ENCODE results near the gene ZNF883. TPM values are rescaled to one million over a fixed set of nuclear protein-coding genes. Genes with fewer than 3 reads are reported as not detected.
A peak's percentile ranks its signal among the peaks of the same experiment; 100 is the strongest.

Gene ZNF883
- total and polyA plus RNA-seq, 4 donors = 1.0 to 2.1 (median 1.7) TPM

DNA sequence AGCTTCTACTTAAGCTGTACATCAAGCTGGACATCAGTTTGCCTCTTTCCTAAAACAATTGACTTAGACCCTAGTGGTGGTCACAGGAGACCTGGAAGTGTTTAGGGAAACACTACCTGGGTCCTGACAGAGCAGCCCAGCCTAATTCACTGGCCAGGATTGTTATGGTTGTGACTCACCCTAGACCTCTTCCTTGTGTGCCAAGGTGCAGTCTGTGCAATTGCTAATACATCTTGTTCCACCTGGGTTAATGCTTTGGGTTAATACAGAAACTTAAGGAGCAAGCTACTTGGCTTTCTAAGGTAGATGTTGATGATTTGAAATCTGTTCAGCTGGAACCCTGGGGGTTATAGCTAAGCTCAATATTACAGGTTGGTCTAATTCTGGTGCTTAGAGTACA lies 72.6 kb downstream of the ZNF883 start:
- H3K27ac ChIP-seq (ENCODE audit: low read depth in 1 of 2, low read length in 2 of 2) = no peak overlapping the region

DNA sequence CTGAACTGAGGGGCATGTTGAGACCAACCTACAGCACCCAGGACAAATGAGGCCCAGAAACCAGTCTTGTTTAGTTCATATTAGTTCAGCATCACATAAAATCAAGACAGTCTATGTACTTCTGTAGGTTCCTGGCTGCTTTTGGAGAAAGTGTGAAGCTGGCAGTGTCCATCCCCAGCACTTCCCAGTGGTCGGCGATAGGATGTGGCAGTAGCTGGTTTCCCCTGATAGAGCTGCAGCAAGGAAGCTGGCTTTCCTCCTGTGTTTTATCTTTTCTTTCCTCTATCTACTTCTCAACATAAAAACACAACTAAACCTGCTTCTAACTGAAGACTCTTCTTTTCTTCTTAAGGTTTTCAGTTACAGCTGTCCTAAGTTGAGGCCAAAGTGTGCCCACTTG lies 78.3 kb downstream of the ZNF883 start:
- 82 to 84% methylated on average over 2 of the region's 2 CpGs for WGBS, 2 donors
- DNase-seq = no peak
- Histone ChIP-seq H3K4me1 (ENCODE audit: control insufficient read depth in 1 of 2, insufficient read depth in 2 of 2, low read length in 2 of 2) (no peaks in the 10 kb centered on the region), H3K36me3 (ENCODE audit: control insufficient read depth in 1 of 2, insufficient read depth in 2 of 2, low read length in 1 of 2) (peaks cover 0 to 2% of the 10 kb centered on the region in 2 donors), H3K27ac (ENCODE audit: low read depth in 1 of 2, low read length in 2 of 2) (no peak overlapping the region), H3K27me3 (ENCODE audit: control insufficient read depth in 1 of 2, insufficient read depth in 2 of 2, low read length in 1 of 2) (no peaks in the 10 kb centered on the region), H3K9me3 (ENCODE audit: control insufficient read depth, low read length) (no peaks in the 10 kb centered on the region), H3K4me3 (ENCODE audit: low read length in 2 of 2) (no peak overlapping the region)
- ATAC-seq (ENCODE audit: low FRiP score) = no peak
- intact Hi-C loops (cut with DNase I) = no loop called here

More for the DNA sequence above, 72.6 kb downstream of the ZNF883 start:
- no peaks in the 10 kb centered on the region for H3K4me1 ChIP-seq (ENCODE audit: control insufficient read depth in 1 of 2, insufficient read depth in 2 of 2, low read length in 2 of 2)
- peaks cover 2% of the 10 kb centered on the region for H3K9me3 ChIP-seq (ENCODE audit: control insufficient read depth, low read length)
- H3K36me3 ChIP-seq (ENCODE audit: control insufficient read depth in 1 of 2, insufficient read depth in 2 of 2, low read length in 1 of 2) = peaks cover 0 to 2% of the 10 kb centered on the region in 2 donors
- H3K27me3 ChIP-seq (ENCODE audit: control insufficient read depth in 1 of 2, insufficient read depth in 2 of 2, low read length in 1 of 2) = no peaks in the 10 kb centered on the region
- DNase-seq = no peak
- no peak for ATAC-seq (ENCODE audit: low FRiP score)
- intact Hi-C loops (cut with DNase I) = no loop called here
- no peak overlapping the region for H3K4me3 ChIP-seq (ENCODE audit: low read length in 2 of 2)

DNA sequence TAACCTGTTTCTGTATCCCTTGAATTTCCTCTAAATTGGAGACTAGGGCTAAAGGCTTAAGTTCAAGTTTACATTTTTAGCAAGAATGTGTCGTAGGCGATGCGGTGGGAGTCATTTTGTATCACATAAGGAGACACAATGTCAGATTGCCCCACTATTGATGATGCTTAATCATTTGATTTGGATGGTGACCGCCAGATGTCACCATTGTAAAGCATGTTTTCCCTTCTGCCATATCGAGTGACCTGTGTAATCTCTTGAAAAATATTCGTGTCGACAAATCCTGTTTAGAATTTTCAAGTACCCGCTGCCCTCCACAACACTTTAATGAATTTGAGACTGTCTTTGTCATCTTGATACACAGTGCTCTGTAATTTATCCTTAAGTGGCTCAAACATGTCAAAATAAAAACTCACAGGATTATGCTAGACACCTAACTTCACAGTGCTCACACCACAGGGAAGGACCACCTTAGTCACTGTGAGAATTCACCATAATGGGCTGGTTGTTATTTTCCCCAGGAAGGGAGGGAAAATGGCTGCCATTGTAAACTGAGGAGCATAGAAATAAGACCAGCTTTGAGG lies 86.8 kb downstream of the ZNF883 start:
- Histone ChIP-seq H3K27ac (ENCODE audit: low read depth in 1 of 2, low read length in 2 of 2) (no peak overlapping the region), H3K4me3 (ENCODE audit: low read length in 2 of 2) (no peak overlapping the region), H3K27me3 (ENCODE audit: control insufficient read depth in 1 of 2, insufficient read depth in 2 of 2, low read length in 1 of 2) (no peaks in the 10 kb centered on the region), H3K36me3 (ENCODE audit: control insufficient read depth in 1 of 2, insufficient read depth in 2 of 2, low read length in 1 of 2) (no peaks in the 10 kb centered on the region), H3K9me3 (ENCODE audit: control insufficient read depth, low read length) (no peaks in the 10 kb centered on the region), H3K4me1 (ENCODE audit: control insufficient read depth in 1 of 2, insufficient read depth in 2 of 2, low read length in 2 of 2) (no peaks in the 10 kb centered on the region)
- no peak for DNase-seq
- ATAC-seq (ENCODE audit: low FRiP score) = no peak
- intact Hi-C loops (cut with DNase I) = no loop called here
- WGBS, 2 donors = 29 to 30% methylated on average over 8 of the region's 8 CpGs

DNA sequence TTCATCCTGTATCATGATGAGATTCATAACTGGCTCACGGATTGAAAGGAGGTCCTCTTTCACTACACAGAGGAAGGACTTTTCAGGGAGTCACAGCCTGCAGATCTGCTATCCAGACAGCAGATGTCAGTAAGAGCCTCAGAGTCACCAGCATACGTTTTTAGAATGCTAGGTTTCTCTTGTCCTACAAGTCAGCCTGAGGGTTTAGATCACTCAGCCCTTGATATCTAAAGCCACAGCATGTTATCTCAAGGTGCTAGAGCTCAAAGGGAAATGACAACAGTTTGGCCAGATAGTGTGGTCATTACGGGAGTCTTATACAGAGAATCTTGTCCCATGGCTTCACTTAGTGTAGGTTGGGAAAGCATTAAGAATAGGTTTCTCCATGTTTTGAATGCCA lies 90.4 kb downstream of the ZNF883 start:
- DNase-seq (no peak), ATAC-seq (ENCODE audit: low FRiP score) (peak; percentile 48)
- WGBS, 2 donors = 22 to 27% methylated on average over 3 of the region's 3 CpGs
- no peaks in the 10 kb centered on the region for H3K9me3 ChIP-seq (ENCODE audit: control insufficient read depth, low read length)
- intact Hi-C loops (cut with DNase I) = loop anchor here in 1 of 2 donors (5.0 kb wide), 1 partner anchor 191 kb away; no protein-coding TSS in a partner anchor
- H3K4me3 ChIP-seq (ENCODE audit: low read length in 2 of 2) = no peak overlapping the region
- no peak overlapping the region for H3K27ac ChIP-seq (ENCODE audit: low read depth in 1 of 2, low read length in 2 of 2)
- H3K36me3 ChIP-seq (ENCODE audit: control insufficient read depth in 1 of 2, insufficient read depth in 2 of 2, low read length in 1 of 2) = no peaks in the 10 kb centered on the region
- H3K27me3 ChIP-seq (ENCODE audit: control insufficient read depth in 1 of 2, insufficient read depth in 2 of 2, low read length in 1 of 2) = no peaks in the 10 kb centered on the region
- H3K4me1 ChIP-seq (ENCODE audit: control insufficient read depth in 1 of 2, insufficient read depth in 2 of 2, low read length in 2 of 2) = no peaks in the 10 kb centered on the region

DNA sequence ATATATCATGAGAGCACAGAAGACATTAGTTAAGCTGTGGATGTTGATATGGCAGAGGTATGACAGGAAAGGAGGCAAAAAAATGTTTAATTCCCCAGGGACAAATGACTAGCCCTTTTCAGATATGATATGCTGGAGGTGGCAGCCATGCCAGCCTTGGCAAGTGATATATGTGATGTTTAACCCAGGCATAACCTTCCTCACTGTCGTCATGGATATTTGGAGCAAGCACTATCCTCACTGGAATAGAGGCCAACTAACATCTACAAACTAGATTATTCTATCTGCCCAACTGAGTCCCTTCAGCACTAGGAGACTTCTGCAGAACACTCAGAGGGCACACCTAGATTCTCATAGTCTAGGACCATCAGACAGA lies 94.0 kb downstream of the ZNF883 start:
- 34 to 57% methylated on average over 1 of the region's 1 CpG for WGBS, 2 donors
- Histone ChIP-seq H3K9me3 (ENCODE audit: control insufficient read depth, low read length) (no peaks in the 10 kb centered on the region), H3K4me3 (ENCODE audit: low read length in 2 of 2) (no peak overlapping the region), H3K27me3 (ENCODE audit: control insufficient read depth in 1 of 2, insufficient read depth in 2 of 2, low read length in 1 of 2) (no peaks in the 10 kb centered on the region), H3K4me1 (ENCODE audit: control insufficient read depth in 1 of 2, insufficient read depth in 2 of 2, low read length in 2 of 2) (no peaks in the 10 kb centered on the region), H3K36me3 (ENCODE audit: control insufficient read depth in 1 of 2, insufficient read depth in 2 of 2, low read length in 1 of 2) (no peaks in the 10 kb centered on the region), H3K27ac (ENCODE audit: low read depth in 1 of 2, low read length in 2 of 2) (no peak overlapping the region)
- intact Hi-C loops (cut with DNase I) = no loop called here
- DNase-seq = no peak
- ATAC-seq (ENCODE audit: low FRiP score) = no peak

DNA sequence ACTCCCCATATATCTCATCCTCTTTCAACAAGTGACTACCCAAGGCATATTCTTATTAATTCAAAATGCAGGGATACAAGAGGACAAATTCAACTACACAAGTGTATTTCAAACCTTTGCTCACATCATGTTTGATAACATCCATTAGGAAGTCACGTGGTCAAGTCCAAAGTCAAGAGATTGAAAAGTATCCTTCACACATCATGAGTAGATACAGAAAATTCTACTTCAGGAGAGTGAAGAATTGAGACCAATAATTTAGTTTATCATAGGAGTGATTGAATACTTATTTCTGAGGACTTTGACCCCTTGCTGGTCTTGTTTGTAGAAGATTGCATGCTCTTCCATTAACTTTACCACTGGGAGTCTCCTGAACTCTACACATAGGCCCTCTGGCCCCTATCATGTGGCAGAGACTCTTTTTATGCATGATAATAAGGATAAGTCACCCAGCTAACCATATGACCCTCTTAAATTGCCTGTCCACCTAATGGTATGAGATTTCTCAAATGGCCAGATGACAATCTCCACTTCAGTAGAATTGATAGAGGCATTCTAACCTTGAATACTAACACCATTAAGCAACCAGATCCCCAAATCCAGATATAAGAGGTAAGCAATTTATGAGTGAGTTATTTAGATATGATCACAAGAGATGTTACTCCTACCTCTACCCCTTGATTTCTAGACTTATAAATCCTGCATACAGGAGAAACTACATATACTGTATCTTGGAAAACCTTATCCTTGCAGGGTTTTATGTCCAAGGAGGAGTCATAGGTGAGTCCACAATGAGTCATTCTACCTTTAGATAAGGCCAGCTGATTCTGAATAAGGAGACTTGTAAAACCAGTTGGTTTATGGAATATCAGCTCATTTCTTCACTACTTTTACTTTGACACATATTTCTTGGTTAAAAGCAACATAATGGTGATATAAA lies 94.7 kb downstream of the ZNF883 start:
- ATAC-seq (ENCODE audit: low FRiP score) (no peak), DNase-seq (no peak)
- H3K4me3 ChIP-seq (ENCODE audit: low read length in 2 of 2) = no peak overlapping the region
- H3K4me1 ChIP-seq (ENCODE audit: control insufficient read depth in 1 of 2, insufficient read depth in 2 of 2, low read length in 2 of 2) = no peaks in the 10 kb centered on the region
- no peaks in the 10 kb centered on the region for H3K9me3 ChIP-seq (ENCODE audit: control insufficient read depth, low read length)
- no peak overlapping the region for H3K27ac ChIP-seq (ENCODE audit: low read depth in 1 of 2, low read length in 2 of 2)
- no peaks in the 10 kb centered on the region for H3K27me3 ChIP-seq (ENCODE audit: control insufficient read depth in 1 of 2, insufficient read depth in 2 of 2, low read length in 1 of 2)
- WGBS, 2 donors = 61 to 69% methylated on average over 1 of the region's 1 CpG
- intact Hi-C loops (cut with DNase I) = no loop called here
- no peaks in the 10 kb centered on the region for H3K36me3 ChIP-seq (ENCODE audit: control insufficient read depth in 1 of 2, insufficient read depth in 2 of 2, low read length in 1 of 2)

DNA sequence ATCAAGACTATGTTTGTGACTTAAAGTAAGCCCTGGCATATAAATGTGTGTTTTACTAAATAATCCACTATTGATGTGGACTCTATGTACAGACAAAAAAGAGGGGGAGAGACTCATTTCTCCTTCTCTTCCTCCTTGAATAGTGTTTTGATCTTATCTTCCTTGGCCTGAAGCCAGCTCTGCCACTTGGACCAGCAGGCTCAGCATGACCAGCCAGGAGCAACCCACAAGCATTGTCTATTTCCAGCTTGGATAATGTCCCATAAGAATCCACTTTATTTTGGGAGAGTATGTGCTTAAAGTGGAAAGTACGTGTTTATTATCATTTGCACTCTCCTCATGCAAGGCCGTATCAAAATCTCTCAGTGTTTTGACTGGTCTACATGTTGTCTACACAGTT lies 97.5 kb downstream of the ZNF883 start:
- H3K36me3 ChIP-seq (ENCODE audit: control insufficient read depth in 1 of 2, insufficient read depth in 2 of 2, low read length in 1 of 2) = no peaks in the 10 kb centered on the region
- no peaks in the 10 kb centered on the region for H3K4me1 ChIP-seq (ENCODE audit: control insufficient read depth in 1 of 2, insufficient read depth in 2 of 2, low read length in 2 of 2)
- H3K4me3 ChIP-seq (ENCODE audit: low read length in 2 of 2) = no peak overlapping the region
- intact Hi-C loops (cut with DNase I) = no loop called here
- 52 to 54% methylated on average over 2 of the region's 2 CpGs for WGBS, 2 donors
- DNase-seq (no peak), ATAC-seq (ENCODE audit: low FRiP score) (no peak)
- peaks cover 0 to 2% of the 10 kb centered on the region in 2 donors for H3K27me3 ChIP-seq (ENCODE audit: control insufficient read depth in 1 of 2, insufficient read depth in 2 of 2, low read length in 1 of 2)
- H3K9me3 ChIP-seq (ENCODE audit: control insufficient read depth, low read length) = peaks cover 2% of the 10 kb centered on the region
- no peak overlapping the region for H3K27ac ChIP-seq (ENCODE audit: low read depth in 1 of 2, low read length in 2 of 2)

DNA sequence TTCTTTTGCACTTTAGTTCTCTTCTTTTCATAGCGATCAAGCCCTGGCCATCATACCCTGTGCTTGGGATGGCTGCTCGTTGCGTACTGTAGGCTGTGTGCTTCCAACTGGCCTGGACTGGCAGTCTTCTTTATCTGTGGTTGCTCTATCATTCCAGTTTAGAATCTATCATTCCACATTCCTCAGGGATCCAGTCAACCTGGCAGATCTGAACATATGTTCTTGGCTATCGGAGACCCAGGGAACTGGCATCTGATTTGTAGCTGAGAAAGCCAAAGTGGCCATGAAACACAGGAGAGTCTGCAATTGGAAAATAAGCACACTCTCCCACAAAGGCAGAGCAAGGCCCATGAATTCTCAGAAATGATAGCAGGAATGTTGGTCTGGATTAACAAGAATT lies 98.7 kb downstream of the ZNF883 start:
- intact Hi-C loops (cut with DNase I) = no loop called here
- H3K4me3 ChIP-seq (ENCODE audit: low read length in 2 of 2) = no peak overlapping the region
- no peaks in the 10 kb centered on the region for H3K36me3 ChIP-seq (ENCODE audit: control insufficient read depth in 1 of 2, insufficient read depth in 2 of 2, low read length in 1 of 2)
- DNase-seq = no peak
- WGBS, 2 donors = 90 to 92% methylated on average over 4 of the region's 4 CpGs
- H3K27ac ChIP-seq (ENCODE audit: low read depth in 1 of 2, low read length in 2 of 2) = no peak overlapping the region
- no peaks in the 10 kb centered on the region for H3K4me1 ChIP-seq (ENCODE audit: control insufficient read depth in 1 of 2, insufficient read depth in 2 of 2, low read length in 2 of 2)
- ATAC-seq (ENCODE audit: low FRiP score) = peak; percentile 11
- H3K9me3 ChIP-seq (ENCODE audit: control insufficient read depth, low read length) = peaks cover 2% of the 10 kb centered on the region
- peaks cover 0 to 2% of the 10 kb centered on the region in 2 donors for H3K27me3 ChIP-seq (ENCODE audit: control insufficient read depth in 1 of 2, insufficient read depth in 2 of 2, low read length in 1 of 2)

DNA sequence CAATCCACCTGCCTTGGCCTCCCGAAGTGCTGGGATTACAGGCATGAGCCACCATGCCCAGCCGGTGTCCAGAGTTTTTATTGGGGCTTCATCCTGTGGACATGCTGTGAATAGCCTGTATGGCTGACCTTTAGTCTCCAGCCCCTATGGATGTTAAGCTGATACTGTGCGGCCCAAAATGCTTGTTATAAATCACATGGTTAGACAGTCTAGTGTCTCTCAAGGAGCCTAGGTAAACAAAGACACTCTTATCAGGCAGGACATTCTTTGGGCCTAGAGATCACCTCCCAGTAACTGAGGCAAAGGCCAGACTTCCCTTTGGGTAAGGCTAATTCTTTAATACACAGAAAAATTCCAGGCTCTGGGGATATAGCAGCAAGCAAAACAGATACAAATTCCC lies 99.4 kb downstream of the ZNF883 start:
- no peak for ATAC-seq (ENCODE audit: low FRiP score)
- 94% methylated on average over 3 of the region's 3 CpGs for WGBS, 2 donors

More for the DNA sequence above, 99.4 kb downstream of the ZNF883 start:
- Histone ChIP-seq H3K4me1 (ENCODE audit: control insufficient read depth in 1 of 2, insufficient read depth in 2 of 2, low read length in 2 of 2) (no peaks in the 10 kb centered on the region), H3K9me3 (ENCODE audit: control insufficient read depth, low read length) (peaks cover 2% of the 10 kb centered on the region), H3K4me3 (ENCODE audit: low read length in 2 of 2) (no peak overlapping the region), H3K27me3 (ENCODE audit: control insufficient read depth in 1 of 2, insufficient read depth in 2 of 2, low read length in 1 of 2) (peaks cover 0 to 2% of the 10 kb centered on the region in 2 donors), H3K36me3 (ENCODE audit: control insufficient read depth in 1 of 2, insufficient read depth in 2 of 2, low read length in 1 of 2) (no peaks in the 10 kb centered on the region), H3K27ac (ENCODE audit: low read depth in 1 of 2, low read length in 2 of 2) (no peak overlapping the region)
- DNase-seq = no peak
- intact Hi-C loops (cut with DNase I) = no loop called here

Data from aorta (tissue), 5 donors.